B cell (primary cell): Measurements from ENCODE around the gene SWT1.

Experiments used
- CTCF ChIP-seq: fragments of 200-600 bp; IDR thresholded peaks from one replicate; pipeline ENCODE4 v1.8.0; 2022; ENCODE audit warnings: antibody characterized with exemption, mild to moderate bottlenecking
- EZH2 ChIP-seq: IDR thresholded peaks from 2 replicates; pipeline ENCODE4 v1.6.1; 2012; ENCODE audit warnings: borderline replicate concordance, low read depth, mild to moderate bottlenecking, moderate library complexity, low read length; ENCODE audit not compliant: insufficient read depth, poor library complexity, severe bottlenecking

- TF ChIP-seq CTCF: no peak
- TF ChIP-seq EZH2: no peak
Observed at GRCh38 chr1:185155600-185156287, 1.2 kb upstream of the SWT1 start.
